Liver (tissue), 9 donors: ENCODE results near the gene RERE. TPM values are rescaled to one million over a fixed set of nuclear protein-coding genes. Genes with fewer than 3 reads are reported as not detected.

Experiments
- DNase-seq: peaks from one replicate; pipeline ENCODE4 v3.0.0-alpha.2; 2017; ENCODE audit warnings: low spot score
- H3K27ac ChIP-seq, 2 donors: one replicate each; pipeline ENCODE4 v1.7.0; 2013; ENCODE audit warnings: inconsistent platforms in 2 of 2, low read length in 2 of 2, control low read depth in 1 of 2, low read depth in 1 of 2, mild to moderate bottlenecking in 1 of 2
- H3K27me3 ChIP-seq, 4 donors: one replicate each; pipeline versions ENCODE4 v1.6.1 to v1.7.0; 2013; ENCODE audit warnings: low read length in 3 of 4, inconsistent platforms in 1 of 4, mild to moderate bottlenecking in 1 of 4, moderate library complexity in 1 of 4; ENCODE audit not compliant: control insufficient read depth in 4 of 4, insufficient read depth in 4 of 4
- H3K36me3 ChIP-seq, 4 donors: one replicate each; pipeline versions ENCODE4 v1.6.1 to v1.7.0; 2013; ENCODE audit warnings: low read length in 3 of 4, mild to moderate bottlenecking in 3 of 4, low read depth in 1 of 4, moderate library complexity in 1 of 4; ENCODE audit not compliant: control insufficient read depth in 4 of 4, insufficient read depth in 3 of 4
- H3K4me1 ChIP-seq, 4 donors: one replicate each; pipeline versions ENCODE4 v1.6.1 to v1.7.0; 2013; ENCODE audit warnings: low read length in 3 of 4, mild to moderate bottlenecking in 3 of 4, moderate library complexity in 1 of 4; ENCODE audit not compliant: control insufficient read depth in 4 of 4, insufficient read depth in 4 of 4
- H3K4me3 ChIP-seq, 3 donors: one replicate each; pipeline versions ENCODE4 v1.6.1 to v1.7.0; 2013; ENCODE audit warnings: low read length in 3 of 3, control low read depth in 1 of 3, low read depth in 1 of 3, mild to moderate bottlenecking in 1 of 3
- H3K9ac ChIP-seq, 2 donors: one replicate each; pipeline ENCODE4 v1.7.0; 2013; ENCODE audit warnings: low read length in 2 of 2, mild to moderate bottlenecking in 2 of 2, moderate library complexity in 2 of 2, control low read depth in 1 of 2, low read depth in 1 of 2
- H3K9me3 ChIP-seq, 4 donors: one replicate each; pipeline versions ENCODE4 v1.6.1 to v1.7.0; 2013; ENCODE audit warnings: low read length in 3 of 4; ENCODE audit not compliant: control insufficient read depth in 4 of 4
- ATF3 ChIP-seq: IDR thresholded peaks from 2 replicates; pipeline ENCODE4 v1.6.1; 2016; ENCODE audit warnings: antibody characterized with exemption
- CTCF ChIP-seq: fragments of 150-350 bp; IDR thresholded peaks from 2 replicates; pipeline ENCODE4 v1.5.1; 2017; ENCODE audit warnings: improper control_type of control experiment, low read depth, low read length; ENCODE audit not compliant: missing input control
- EGR1 ChIP-seq, 2 donors: IDR thresholded peaks; 2 replicates each; pipeline ENCODE4 v1.6.1; 2016 to 2018; ENCODE audit warnings: antibody characterized with exemption in 2 of 2, low read depth in 2 of 2
- FOXA1 ChIP-seq: IDR thresholded peaks from 2 replicates; pipeline ENCODE4 v1.6.1; 2016; ENCODE audit warnings: antibody characterized with exemption
- FOXA2 ChIP-seq: IDR thresholded peaks from 2 replicates; pipeline ENCODE4 v1.6.1; 2016; ENCODE audit warnings: antibody characterized with exemption
- HNF4A ChIP-seq, 2 donors: conservative IDR thresholded peaks; 2 replicates each; pipeline ENCODE4 v1.6.1; 2016; ENCODE audit warnings: antibody characterized with exemption in 2 of 2, mild to moderate bottlenecking in 2 of 2
- HNF4G ChIP-seq: IDR thresholded peaks from 2 replicates; pipeline ENCODE4 v1.6.1; 2016; ENCODE audit warnings: antibody characterized with exemption
- JUND ChIP-seq, 2 donors: IDR thresholded peaks; 2 replicates each; pipeline ENCODE4 v1.6.1; 2016; ENCODE audit warnings: antibody characterized with exemption in 2 of 2
- MAX ChIP-seq: IDR thresholded peaks from 2 replicates; pipeline ENCODE4 v1.6.1; 2016; ENCODE audit warnings: antibody characterized with exemption
- NR2F2 ChIP-seq: IDR thresholded peaks from 2 replicates; pipeline ENCODE4 v1.6.1; 2016; ENCODE audit warnings: antibody characterized with exemption
- RAD21 ChIP-seq, 2 donors: IDR thresholded peaks; 2 replicates each; pipeline ENCODE4 v1.6.1; 2016; ENCODE audit warnings: antibody characterized with exemption in 2 of 2, mild to moderate bottlenecking in 2 of 2
- SP1 ChIP-seq: IDR thresholded peaks from 2 replicates; pipeline ENCODE4 v1.6.1; 2018; ENCODE audit warnings: antibody characterized with exemption, mild to moderate bottlenecking
- TAF1 ChIP-seq: conservative IDR thresholded peaks from 2 replicates; pipeline ENCODE4 v1.6.1; 2016; ENCODE audit warnings: antibody characterized with exemption, mild to moderate bottlenecking
- YY1 ChIP-seq: IDR thresholded peaks from 2 replicates; pipeline ENCODE4 v1.6.1; 2016; ENCODE audit warnings: antibody characterized with exemption, mild to moderate bottlenecking
- ZBTB33 ChIP-seq: IDR thresholded peaks from 2 replicates; pipeline ENCODE4 v1.6.1; 2016; ENCODE audit warnings: antibody characterized with exemption
- WGBS: extraction: QIAGEN DNeasy Blood & Tissue Kit; methylation state at CpG from one replicate; pipeline ENCODE4 v1.1.7; 2013; 5-methylcytosine and 5-hydroxymethylcytosine counted together
- polyA plus RNA-seq, 2 donors: library from polyadenylated mRNA; stranded (reverse) in 1 of 2; unstranded in 1 of 2; fragments of 200-250 nt in 1 of 2; fragments of >200 nt in 1 of 2; fragmentation: Nextera tagmentation in 1 of 2; extraction: Ambion mirVana in 1 of 2; gene quantifications; one replicate each; pipeline versions ENCODE4 v1.2.1 to v1.2.3, GENCODE V29; 2013 to 2015
- total RNA-seq, 2 donors: library from RNA; depleted of rRNA; stranded (reverse); fragments of >200 nt; gene quantifications; one replicate each; pipeline ENCODE4 v1.2.3, GENCODE V29; 2014
- donor health status: healthy.
- donor health status: healthy.
- donor health status: healthy.
- donor health status: healthy.
- donor health status: healthy.

The RERE gene
- total and polyA plus RNA-seq, 4 donors: 9.8 to 49.1 (median 24.8) TPM

GRCh38 chr1:8736927-8737326 lies 80.5 kb downstream of the RERE start (continued):
- no peak for TF ChIP-seq CTCF
- no peak for TF ChIP-seq HNF4G
- no peak for TF ChIP-seq TAF1

DNA sequence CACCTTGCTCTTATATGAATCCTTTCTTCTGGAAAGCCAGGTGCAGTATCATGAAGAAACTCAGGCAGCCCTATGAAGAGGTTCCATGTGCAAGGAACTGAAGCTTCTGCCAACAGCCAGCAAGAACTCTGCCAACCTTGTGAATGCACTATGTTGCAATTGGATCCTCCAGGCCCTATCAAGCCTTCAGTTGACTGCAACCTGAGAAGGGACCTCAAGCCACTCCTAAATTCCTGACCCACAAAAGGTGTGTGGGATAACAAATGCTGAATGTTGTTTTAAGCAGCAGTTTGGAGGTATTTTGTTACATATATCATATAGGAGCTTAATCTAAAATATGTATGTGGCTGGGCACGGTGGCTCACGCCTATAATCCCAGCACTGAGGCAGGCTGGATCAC lies 84.0 kb downstream of the RERE start:
- Histone ChIP-seq H3K27me3 (no peaks in the 10 kb centered on the region), H3K27ac (no peak overlapping the region), H3K9ac (no peak overlapping the region), H3K36me3 (no peaks in the 10 kb centered on the region), H3K4me1 (peaks cover 0 to 4% (median under 1%) of the 10 kb centered on the region in 4 donors), H3K4me3 (no peak overlapping the region), H3K9me3 (no peaks in the 10 kb centered on the region)
- DNase-seq: no peak
- 97% methylated on average over 2 of the region's 2 CpGs for WGBS
- TF ChIP-seq TAF1: no peak
- TF ChIP-seq JUND (IDR thresholded peaks at IDR 0.05): no peak
- TF ChIP-seq YY1: no peak
- TF ChIP-seq MAX: no peak
- no peak for TF ChIP-seq NR2F2
- no peak for TF ChIP-seq ZBTB33
- TF ChIP-seq FOXA1: no peak
- TF ChIP-seq RAD21 (IDR thresholded peaks at IDR 0.05): no peak
- TF ChIP-seq ATF3: no peak

DNA sequence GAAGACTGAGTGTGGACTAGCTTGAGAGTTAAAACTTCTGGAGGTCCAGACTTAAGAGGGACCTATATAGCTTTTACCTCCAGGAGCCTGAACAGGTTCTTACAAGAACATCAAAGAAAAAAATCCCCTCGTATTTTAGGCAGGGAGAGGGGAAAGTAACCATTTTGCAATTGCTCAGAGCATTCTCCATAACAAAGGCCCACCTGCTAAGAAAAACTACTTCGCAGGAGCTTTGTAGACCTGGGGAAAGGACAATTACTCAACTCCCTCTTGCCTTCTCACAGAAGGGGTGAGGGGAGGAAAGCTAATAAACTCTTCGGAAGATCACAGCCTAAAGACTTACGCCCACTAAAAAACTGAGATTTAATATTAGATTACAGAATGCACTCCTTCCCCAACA lies 86.3 kb downstream of the RERE start:
- no peaks in the 10 kb centered on the region for H3K9me3 ChIP-seq
- H3K27ac ChIP-seq: no peak overlapping the region
- H3K36me3 ChIP-seq: no peaks in the 10 kb centered on the region
- H3K4me1 ChIP-seq: peaks cover 0 to 5% (median 1%) of the 10 kb centered on the region in 4 donors
- no peak for DNase-seq
- H3K9ac ChIP-seq: no peak overlapping the region
- 98% methylated on average over 4 of the region's 4 CpGs for WGBS
- no peaks in the 10 kb centered on the region for H3K27me3 ChIP-seq
- TF ChIP-seq MAX: no peak
- TF ChIP-seq FOXA2: no peak
- no peak for TF ChIP-seq ZBTB33
- no peak for TF ChIP-seq EGR1 (IDR thresholded peaks at IDR 0.05; ENCODE audit: low read depth in 2 of 2)
- no peak for TF ChIP-seq RAD21 (IDR thresholded peaks at IDR 0.05)
- TF ChIP-seq FOXA1: no peak
- TF ChIP-seq JUND (IDR thresholded peaks at IDR 0.05): no peak
- no peak for TF ChIP-seq HNF4A (conservative IDR thresholded peaks at IDR 0.05)
- no peak for TF ChIP-seq SP1
- no peak for TF ChIP-seq ATF3
- TF ChIP-seq CTCF: no peak
- H3K4me3 ChIP-seq: no peak overlapping the region
